SHP77 (cell line): ENCODE measurements around the gene BLMH.
"Not testable (repeated sequence)": the region's sequence is repeated elsewhere in the genome, so short reads cannot be mapped to it uniquely, and the experiment has no call there.

Experiments used
- DNase-seq, 2 experiments: peaks; one replicate each; lab custom pipeline; 2025; lab: John Stamatoyannopoulos, UW

Gene BLMH

GRCh38 chr17:30229012-30229411 lies 62.7 kb downstream of the BLMH start:
- no peak for DNase-seq

DNA sequence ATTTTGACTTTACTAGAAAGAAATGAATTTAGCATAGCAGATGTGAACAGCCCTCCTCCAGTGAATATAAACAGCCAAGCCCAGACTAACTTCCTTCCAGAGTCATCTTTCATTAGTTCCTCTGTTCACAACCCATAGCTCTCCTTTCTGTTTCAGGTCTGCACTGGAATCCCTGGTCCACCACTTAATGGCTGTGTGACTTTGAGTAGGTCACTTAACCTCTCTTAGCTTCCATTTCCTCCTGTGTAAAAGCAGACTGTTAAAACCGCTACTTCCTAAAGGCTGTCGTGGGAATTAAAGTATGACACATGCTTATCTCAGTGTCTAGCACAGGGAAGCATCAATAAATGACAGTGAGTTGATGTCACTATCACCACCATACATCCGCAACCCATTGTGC lies 63.7 kb downstream of the BLMH start:
- no peak for DNase-seq

GRCh38 chr17:30226878-30227277 lies 64.9 kb downstream of the BLMH start:
- DNase-seq = no peak

- DNase-seq = no peak
Measured at GRCh38 chr17:30225919-30226553, 65.7 kb downstream of the BLMH start.

- no peak for DNase-seq
Measured at GRCh38 chr17:30225112-30225511, 66.6 kb downstream of the BLMH start.

DNA sequence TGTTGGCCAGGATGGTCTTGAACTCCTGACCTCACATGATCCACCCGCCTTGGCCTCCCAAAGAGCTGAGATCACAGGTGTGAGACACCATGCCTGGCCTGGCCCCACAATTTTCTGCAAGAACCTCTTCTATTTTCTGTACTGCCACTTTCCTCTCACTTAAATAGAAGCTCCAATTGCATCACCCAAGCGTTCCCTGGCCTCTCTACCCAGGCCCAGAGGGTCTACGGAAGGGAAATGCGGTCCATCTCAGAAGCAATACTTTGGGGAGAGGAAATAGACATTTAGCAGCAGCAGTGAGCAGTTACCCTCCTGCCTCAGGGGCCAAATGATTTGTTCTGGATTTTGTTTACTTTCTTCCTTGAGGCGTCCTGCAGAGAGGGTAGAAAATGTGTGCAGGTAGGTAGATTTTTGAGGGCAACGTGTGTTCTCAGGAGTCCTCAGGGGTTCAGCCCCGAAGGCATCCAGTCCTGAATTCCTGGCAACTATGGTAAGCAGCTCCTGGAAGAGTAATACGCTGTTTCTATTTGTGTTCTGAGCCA lies 67.3 kb downstream of the BLMH start:
- no peak for DNase-seq

DNA sequence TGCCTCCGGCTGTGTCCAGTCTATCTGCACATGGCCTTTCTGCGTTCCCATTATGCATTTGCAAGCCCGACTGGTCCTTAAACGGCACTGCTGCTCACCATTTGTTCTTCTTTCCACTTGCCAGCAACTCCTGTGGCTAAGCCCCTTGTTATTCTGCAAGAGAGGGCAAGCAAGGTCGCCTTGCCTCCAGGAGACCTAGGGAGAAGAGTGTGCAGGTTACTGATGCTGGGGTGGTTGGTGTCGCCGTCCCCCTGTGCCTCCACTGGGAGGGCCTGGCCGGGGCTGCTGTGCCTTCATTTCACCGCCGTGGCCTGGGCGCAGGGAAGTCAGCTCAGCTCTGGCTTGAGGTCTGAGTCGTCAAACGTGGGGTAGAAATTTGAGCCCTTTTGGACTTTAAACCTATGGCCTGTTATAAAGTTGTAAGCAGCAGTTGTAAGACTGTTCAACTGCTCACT lies 69.0 kb downstream of the BLMH start:
- DNase-seq = no peak

GRCh38 chr17:30222251-30222650 lies 69.5 kb downstream of the BLMH start:
- no peak for DNase-seq

GRCh38 chr17:30221346-30221745 lies 70.4 kb downstream of the BLMH start:
- DNase-seq = no peak

- no peak for DNase-seq
Measured at GRCh38 chr17:30220414-30220813, 71.3 kb downstream of the BLMH start.

DNA sequence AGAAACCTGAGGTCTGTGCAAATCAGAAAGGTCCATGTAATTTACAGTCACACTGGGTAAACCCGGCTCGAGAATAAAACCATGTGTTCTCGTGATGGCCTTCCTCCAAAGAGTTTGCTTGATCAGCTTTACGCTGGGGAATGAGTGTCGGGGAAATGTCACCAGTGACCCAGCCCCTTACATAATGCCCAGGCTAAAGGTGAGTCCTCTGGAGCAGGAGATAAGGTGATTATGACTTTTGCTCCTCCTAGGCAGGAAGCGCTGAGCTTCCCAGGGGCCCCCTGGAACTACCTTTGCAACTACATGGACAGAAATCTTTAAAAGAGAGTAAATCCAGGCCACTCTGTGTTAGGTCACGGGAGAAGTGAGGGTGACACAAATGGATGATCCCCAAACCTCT lies 71.9 kb downstream of the BLMH start:
- no peak for DNase-seq

GRCh38 chr17:30219315-30219714 lies 72.4 kb downstream of the BLMH start:
- no peak for DNase-seq

GRCh38 chr17:30218799-30219198 lies 72.9 kb downstream of the BLMH start:
- DNase-seq = no peak

GRCh38 chr17:30217746-30218245 lies 73.9 kb downstream of the BLMH start:
- DNase-seq = no peak

GRCh38 chr17:30217054-30217453 lies 74.7 kb downstream of the BLMH start:
- DNase-seq = no peak

- no peak for DNase-seq
Measured at GRCh38 chr17:30212750-30213149, 79.0 kb downstream of the BLMH start.

DNA sequence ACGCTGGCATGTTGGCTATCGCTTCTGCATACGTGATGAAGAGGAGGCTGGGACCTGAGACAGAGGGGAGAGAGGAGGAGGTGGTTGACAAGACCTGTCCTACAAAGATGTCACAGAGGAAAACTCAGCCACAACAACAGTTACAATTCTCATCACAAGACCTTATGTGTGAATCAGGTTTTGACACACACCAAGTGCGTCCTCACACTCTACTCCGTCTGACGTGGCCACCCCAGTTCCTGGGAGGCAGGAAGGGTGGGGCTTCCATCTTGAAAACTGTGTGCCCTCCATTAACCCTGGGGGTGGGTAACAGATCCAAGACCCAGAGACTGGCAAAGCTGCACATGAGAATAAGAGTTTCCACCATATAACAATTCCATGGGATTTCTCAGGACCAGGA lies 80.4 kb downstream of the BLMH start:
- DNase-seq = no peak

GRCh38 chr17:30210901-30211300 lies 80.8 kb downstream of the BLMH start:
- DNase-seq = no peak

GRCh38 chr17:30210366-30210765 lies 81.4 kb downstream of the BLMH start:
- DNase-seq = no peak

DNA sequence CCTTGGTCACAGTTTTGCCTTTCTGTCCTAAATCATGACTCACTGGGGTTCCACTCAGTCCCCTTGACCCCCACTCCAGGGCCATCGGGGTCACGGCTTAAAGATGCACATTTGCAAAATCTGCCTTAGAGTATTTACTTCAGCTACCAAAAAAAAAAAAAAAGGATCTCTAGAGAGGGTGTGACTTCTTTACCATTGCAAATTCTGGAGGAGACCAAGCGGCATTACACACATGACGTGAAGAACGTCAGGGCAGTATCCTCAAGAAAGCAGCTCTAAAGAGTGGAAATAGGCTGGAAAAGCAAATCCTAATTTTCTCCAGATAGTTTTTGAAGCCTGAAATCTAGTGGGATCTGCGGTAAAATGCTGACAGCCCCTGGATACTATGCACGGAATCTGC lies 81.8 kb downstream of the BLMH start:
- no peak for DNase-seq

DNA sequence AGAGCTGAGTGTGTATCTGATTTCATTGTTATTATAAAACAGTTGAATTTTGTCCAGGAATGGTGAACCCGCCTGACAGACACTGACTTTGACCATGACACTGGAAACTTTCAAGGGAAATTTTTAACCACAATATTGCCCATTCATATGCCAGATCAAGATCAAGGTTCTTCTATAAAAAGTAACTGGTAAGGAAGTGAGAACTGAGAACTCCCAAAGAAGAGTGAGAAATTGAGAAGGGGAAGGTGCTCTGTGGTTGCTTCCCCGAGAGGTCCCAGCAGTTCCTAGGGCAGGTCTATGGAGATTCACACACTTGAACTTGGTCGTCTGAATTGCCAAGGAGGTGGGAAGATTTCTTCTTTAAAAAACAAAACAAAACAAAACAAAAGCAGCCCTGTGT lies 83.5 kb downstream of the BLMH start:
- DNase-seq = no peak

DNA sequence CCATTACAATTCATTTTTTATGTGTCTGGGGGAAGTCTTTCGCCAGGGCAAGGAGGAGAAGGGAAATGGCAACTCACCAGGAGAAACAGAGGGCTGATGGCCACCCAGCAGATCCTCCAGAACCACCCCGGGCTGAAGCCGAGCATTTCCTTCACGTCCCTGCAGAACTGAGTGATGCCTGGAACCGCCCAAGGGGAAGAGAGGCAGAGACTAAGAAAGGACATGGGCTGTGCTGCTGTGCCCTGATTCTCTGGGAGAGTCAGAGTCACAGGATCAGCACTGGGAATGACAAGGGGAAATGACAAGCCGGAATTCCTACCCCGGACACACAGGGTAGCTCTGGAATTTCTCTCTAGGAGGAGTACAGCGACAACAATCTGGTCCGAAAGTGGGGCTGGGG lies 84.1 kb downstream of the BLMH start:
- no peak for DNase-seq

DNA sequence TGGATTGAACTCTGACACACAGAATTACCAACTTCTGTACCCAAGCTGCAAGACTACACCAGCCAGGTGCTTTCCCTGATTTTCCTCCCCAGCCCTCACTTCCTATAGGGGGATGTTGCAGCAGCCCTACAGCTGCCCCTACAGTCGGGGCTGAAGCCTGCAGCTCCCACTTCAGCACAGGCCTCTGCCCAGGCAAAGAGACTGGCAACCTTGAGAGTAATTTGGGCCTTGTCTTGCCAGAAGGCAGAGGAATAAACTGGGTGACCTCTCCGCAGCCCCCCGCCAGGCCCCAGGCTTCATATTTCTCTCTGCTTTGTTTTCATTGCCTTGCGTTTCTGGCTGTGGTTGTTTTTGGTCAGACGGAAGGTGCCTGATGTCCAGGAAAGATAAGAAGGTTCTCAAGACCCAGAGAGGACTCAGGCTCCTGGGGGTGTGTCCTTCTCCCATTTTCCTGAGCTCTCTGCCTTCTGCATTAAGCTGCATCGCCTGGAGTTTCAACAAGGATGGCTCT lies 88.2 kb downstream of the BLMH start:
- DNase-seq = no peak

- not testable (repeated sequence) for DNase-seq
Measured at GRCh38 chr17:30200656-30201055, 91.1 kb downstream of the BLMH start.
